PC-3 (cell line): ENCODE data around the gene STPG3.

Experiments used
- CTCF ChIP-seq: fragments of 300-600 bp; sonication (generic); conservative IDR thresholded peaks from 2 replicates; pipeline ENCODE4 v1.5.1; 2017; ENCODE audit warnings: antibody characterized with exemption, low read depth, mild to moderate bottlenecking, low read length
- EZH2 ChIP-seq: fragments of 300-600 bp; sonication (generic); IDR thresholded peaks from one replicate; pipeline ENCODE4 v1.6.1; 2017; ENCODE audit warnings: antibody characterized with exemption, mild to moderate bottlenecking, low read length; ENCODE audit not compliant: unreplicated experiment
- EZH2phosphoT487 ChIP-seq: fragments of 300-600 bp; sonication (generic); IDR thresholded peaks from 2 replicates; pipeline ENCODE4 v1.6.1; 2018; ENCODE audit warnings: mild to moderate bottlenecking, antibody characterized with exemption, low read length, borderline replicate concordance

GRCh38 chr9:137300567-137301080, 49.5 kb downstream of the STPG3 start:
- TF ChIP-seq CTCF (no peak), EZH2phosphoT487 (no peak), EZH2 (no peak)
